ENCODE measurements around the gene CCDC158.

DNA sequence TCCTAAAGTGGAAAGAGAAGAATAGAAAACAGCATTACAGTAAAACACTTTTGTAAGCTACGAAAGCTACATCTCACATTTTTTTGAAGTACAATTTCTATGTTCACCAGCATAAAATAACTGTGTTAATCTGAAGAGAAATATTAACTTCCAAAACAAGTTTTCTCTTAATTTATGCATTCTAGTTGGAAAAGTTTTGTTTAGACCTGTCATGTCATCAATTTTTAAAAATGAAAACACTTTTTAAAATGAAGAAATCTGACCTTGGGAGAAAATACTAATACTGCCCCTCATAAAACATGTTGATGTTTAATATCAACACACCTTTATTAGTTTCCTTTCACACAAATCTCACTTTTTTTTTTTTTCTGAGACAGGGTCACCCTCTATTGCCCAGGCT lies 45.2 kb downstream of the CCDC158 start:
- TF ChIP-seq TAF1 (IDR thresholded peaks at IDR 0.05; ENCODE audit: low read depth, low read length) (no peak), PHF8 (conservative IDR thresholded peaks at IDR 0.05; ENCODE audit: low read depth, low read length) (no peak), YY1 (IDR thresholded peaks at IDR 0.05; ENCODE audit: low read depth, low read length) (no peak), POLR2AphosphoS5 (IDR thresholded peaks at IDR 0.05; ENCODE audit: low read depth, low read length) (no peak), EP300 (IDR thresholded peaks at IDR 0.05; ENCODE audit: borderline replicate concordance in 1 of 2, low read depth in 2 of 2, low read length in 2 of 2) (no peak)

Data from H1 (cell line).